Ishikawa (cell line): ENCODE data around the gene NANOS3.

Experiments
- CEBPB ChIP-seq: IDR thresholded peaks from 2 replicates; pipeline ENCODE4 v1.6.1; 2012
- CREB1 ChIP-seq: IDR thresholded peaks from 2 replicates; pipeline ENCODE4 v1.6.1; 2012; ENCODE audit warnings: low read depth
- EGR1 ChIP-seq: IDR thresholded peaks from 2 replicates; pipeline ENCODE4 v1.6.1; 2012
- EP300 ChIP-seq: IDR thresholded peaks from 2 replicates; pipeline ENCODE4 v1.6.1; 2012; ENCODE audit warnings: borderline replicate concordance
- FOXM1 ChIP-seq: IDR thresholded peaks from 2 replicates; pipeline ENCODE4 v1.6.1; 2012; ENCODE audit warnings: low read depth, borderline replicate concordance
- MAX ChIP-seq: IDR thresholded peaks from 2 replicates; pipeline ENCODE4 v1.6.1; 2012
- NFIC ChIP-seq: IDR thresholded peaks from 2 replicates; pipeline ENCODE4 v1.6.1; 2012
- RAD21 ChIP-seq: IDR thresholded peaks from 2 replicates; pipeline ENCODE4 v1.6.1; 2012; ENCODE audit warnings: low read depth
- REST ChIP-seq: IDR thresholded peaks from 2 replicates; pipeline ENCODE4 v1.6.1; 2012; ENCODE audit warnings: low read depth, mild to moderate bottlenecking
- TAF1 ChIP-seq: IDR thresholded peaks from 2 replicates; pipeline ENCODE4 v1.6.1; 2012; ENCODE audit warnings: low read depth, mild to moderate bottlenecking
- TCF12 ChIP-seq: IDR thresholded peaks from 2 replicates; pipeline ENCODE4 v1.6.1; 2012; ENCODE audit warnings: low read depth
- TEAD4 ChIP-seq: IDR thresholded peaks from 2 replicates; pipeline ENCODE4 v1.6.1; 2012
- USF1 ChIP-seq: IDR thresholded peaks from 2 replicates; pipeline ENCODE4 v1.6.1; 2012
- YY1 ChIP-seq: IDR thresholded peaks from 2 replicates; pipeline ENCODE4 v1.6.1; 2012; ENCODE audit warnings: low read depth
- ZBTB7A ChIP-seq: IDR thresholded peaks from 2 replicates; pipeline ENCODE4 v1.6.1; 2012; ENCODE audit warnings: low read depth

The NANOS3 gene

GRCh38 chr19:13913352-13913751, 36.4 kb downstream of the NANOS3 start:
- TF ChIP-seq CREB1, result no peak
- no peak for TF ChIP-seq YY1
- no peak for TF ChIP-seq USF1
- TF ChIP-seq RAD21, result no peak
- no peak for TF ChIP-seq EGR1
- no peak for TF ChIP-seq TEAD4
- TF ChIP-seq FOXM1, result no peak
- TF ChIP-seq TCF12, result no peak
- no peak for TF ChIP-seq REST
- TF ChIP-seq TAF1, result no peak
- TF ChIP-seq CEBPB, result no peak
- no peak for TF ChIP-seq ZBTB7A
- no peak for TF ChIP-seq EP300
- no peak for TF ChIP-seq MAX
- no peak for TF ChIP-seq NFIC

GRCh38 chr19:13914777-13915176, 37.8 kb downstream of the NANOS3 start:
- TF ChIP-seq EP300 (no peak), CREB1 (no peak), REST (no peak), NFIC (no peak), TAF1 (no peak)

GRCh38 chr19:13917888-13918406, 41.0 kb downstream of the NANOS3 start:
- TF ChIP-seq CEBPB (no peak), TCF12 (no peak), MAX (no peak), FOXM1 (no peak), YY1 (no peak), USF1 (no peak), TEAD4 (no peak), RAD21 (no peak), REST (no peak), TAF1 (no peak), EP300 (no peak), NFIC (no peak), ZBTB7A (no peak)

GRCh38 chr19:13918726-13919411, 41.9 kb downstream of the NANOS3 start:
- TF ChIP-seq YY1, result no peak
- TF ChIP-seq TCF12, result no peak
- TF ChIP-seq FOXM1, result no peak
- TF ChIP-seq EGR1, result no peak
- no peak for TF ChIP-seq TAF1
- no peak for TF ChIP-seq MAX
- no peak for TF ChIP-seq NFIC
